Subcutaneous preadipocyte (primary cell): ENCODE results near the gene B3GNT8. TPM values are rescaled to one million over a fixed set of nuclear protein-coding genes. Genes with fewer than 3 reads are reported as not detected.

Source experiments
- small RNA-seq: library from RNA; depleted of rRNA; stranded (forward); fragments of <200 nt; gene quantifications from one replicate; pipeline ENCODE3, GENCODE V24; 2012
- total RNA-seq: library from RNA; depleted of rRNA; stranded (reverse); fragments of >200 nt; gene quantifications from 2 replicates; pipeline ENCODE4 v1.2.3, GENCODE V29; 2012

Gene B3GNT8
- 0.78 and 1.1 TPM in 2 replicates for total RNA-seq

GRCh38 chr19:41426952-41427646 lies at the start of gene B3GNT8:
TSS of gene B3GNT8 (minus strand) at chr19:41427374. CDS start at chr19:41426778, 596 bp downstream.

DNA sequence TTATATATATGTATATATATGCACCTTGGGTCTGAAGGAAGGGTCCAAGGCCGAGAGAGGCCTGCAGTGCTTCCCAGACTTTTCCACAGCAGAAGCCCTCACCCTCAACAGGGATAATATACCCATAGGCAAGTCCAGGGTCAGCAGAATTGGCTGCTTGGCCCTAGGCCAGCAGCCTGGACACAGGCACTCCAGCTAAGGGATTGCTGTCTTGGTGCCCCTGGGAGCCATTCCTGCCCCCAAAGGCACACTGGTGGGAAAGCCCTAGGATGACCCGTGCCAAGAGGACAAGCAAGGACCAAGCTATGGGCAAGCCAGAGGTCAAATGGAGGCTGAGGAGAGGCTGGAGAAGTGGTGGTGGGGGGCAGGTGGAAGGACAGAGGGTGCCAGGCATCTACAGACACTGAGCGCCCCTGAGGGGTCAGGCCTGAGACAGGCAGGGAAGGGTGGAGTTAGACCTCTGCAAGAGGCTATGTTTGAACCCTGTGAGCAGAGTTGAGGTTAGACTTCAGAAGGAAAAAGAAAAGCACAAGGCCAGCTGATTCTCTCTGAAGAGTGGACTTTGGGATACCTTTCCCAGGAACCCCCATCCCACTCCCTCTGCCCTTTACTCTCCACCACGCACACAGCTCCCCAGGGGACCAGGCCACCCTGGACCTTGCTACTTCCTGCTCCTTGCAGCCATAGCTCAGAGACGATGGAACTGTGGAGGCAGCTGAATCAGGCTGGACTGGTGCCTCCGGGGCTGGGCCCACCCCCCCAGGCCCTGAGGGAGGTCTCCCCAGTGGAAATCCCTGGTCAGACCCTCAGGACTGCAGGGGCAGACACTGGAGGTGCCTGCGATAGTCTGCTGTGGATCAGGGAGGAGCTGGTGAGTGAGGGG lies 15.5 kb upstream of the B3GNT8 start, which contains the start of gene ERICH4:
Gene ERICH4, plus strand, starts transcription at position 684 of the 883 bp plus-strand sequence. Its CDS starts 14 bp downstream, at position 698.

DNA sequence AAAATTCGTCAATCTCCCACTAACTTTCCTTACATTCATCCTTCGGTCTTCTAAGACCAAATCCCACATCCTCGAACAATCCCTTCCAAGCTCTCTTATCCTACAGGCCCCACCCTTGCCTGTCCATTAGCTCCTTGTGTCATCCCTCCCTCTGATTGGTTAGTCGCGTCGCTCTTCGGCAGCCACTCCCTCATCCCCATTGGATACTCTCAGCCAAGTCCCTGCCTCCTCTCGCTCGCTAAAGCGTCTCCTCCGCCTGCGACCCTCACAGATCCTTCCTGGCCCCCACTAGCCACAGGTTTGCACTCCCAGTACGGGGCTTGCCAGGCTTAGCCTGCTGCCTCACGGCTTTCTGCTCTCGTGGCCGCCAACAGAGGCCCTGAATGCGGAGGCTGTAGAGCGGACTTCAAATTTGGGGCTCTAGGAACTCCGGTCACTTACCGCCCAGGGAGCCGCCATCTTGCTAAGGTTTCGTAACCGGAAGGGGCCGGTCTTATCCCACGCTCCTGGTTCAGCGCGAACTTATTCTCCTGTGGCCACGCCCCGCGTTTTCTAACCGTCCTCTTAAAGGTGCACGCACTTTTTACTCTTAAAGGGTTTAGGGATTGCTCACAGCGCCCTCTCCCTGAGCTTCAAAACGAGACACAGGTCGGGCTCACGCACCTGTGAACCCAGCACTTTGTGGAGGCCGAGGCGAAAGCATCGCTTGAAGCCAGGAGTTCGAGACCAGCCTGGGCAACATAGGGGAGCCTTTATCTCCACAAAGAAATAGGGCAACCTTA lies 12.5 kb upstream of the B3GNT8 start, which contains the start of gene DMAC2:
Gene DMAC2, minus strand, starts transcription at position 472 of the 782 bp plus-strand sequence. Its CDS starts 13 bp downstream, at position 459.

GRCh38 chr19:41397086-41398049 lies 29.8 kb downstream of the B3GNT8 start, which contains the start of the genes BCKDHA and EXOSC5:
TSS of gene BCKDHA (plus strand) at chr19:41397818. CDS start at chr19:41397828, 10 bp downstream.
TSS of gene EXOSC5 (minus strand) at chr19:41397359. CDS start at chr19:41397328, 31 bp downstream.

DNA sequence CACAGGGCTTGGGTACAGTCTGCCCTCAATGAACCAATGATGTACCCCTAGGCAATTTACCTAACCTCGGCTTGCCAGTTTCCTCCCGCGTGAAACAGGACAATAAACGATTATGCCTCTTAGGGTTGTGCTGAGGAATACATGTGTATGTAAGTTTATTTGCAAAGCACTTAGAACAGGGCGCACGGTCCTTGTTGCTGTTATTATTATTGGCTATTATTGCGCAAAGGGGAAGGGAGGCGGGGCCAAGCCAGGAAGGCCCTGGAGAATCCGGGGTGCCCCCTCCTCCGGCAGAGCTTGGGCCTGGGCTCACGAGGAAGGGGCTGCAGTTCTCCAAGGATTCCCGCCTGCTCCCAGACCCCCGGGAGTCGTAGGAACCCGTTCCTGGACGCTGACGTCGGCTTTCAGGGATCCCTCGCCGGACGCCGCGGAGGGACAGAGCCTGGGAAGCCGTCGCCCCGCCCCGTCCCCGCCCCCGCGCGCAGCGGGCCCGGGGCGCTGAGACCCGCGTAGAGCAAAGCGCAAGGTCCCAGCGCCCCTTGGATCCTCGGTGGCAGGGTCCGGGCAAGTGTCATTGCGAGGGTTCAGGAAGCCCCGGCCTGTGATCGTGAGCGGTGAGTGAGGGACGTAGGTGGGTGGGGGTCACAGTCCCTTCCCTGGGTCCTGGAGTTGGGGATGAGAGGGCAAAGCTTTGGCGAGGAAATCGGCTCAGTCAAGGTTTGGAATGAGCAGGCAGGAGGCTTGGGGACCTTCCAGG lies 50.8 kb downstream of the B3GNT8 start, which contains the start of gene TMEM91:
Gene TMEM91, plus strand, starts transcription at position 293 of the 757 bp plus-strand sequence. CDS start 1,777 bp downstream, outside the sequence.

Small RNA genes lying within 50 kb of the gene (small RNA-seq; reads per million reads assigned to genes)
- gene RF00017: not detected

Other genes with a start within 250 kb of the B3GNT8 start
- under 0.01 and 0.20 TPM in 2 replicates for gene CYP2S1, start 234.2 kb downstream of the B3GNT8 start, total RNA-seq
- gene AXL, start 208.2 kb downstream of the B3GNT8 start, total RNA-seq: 157 and 435 TPM in 2 replicates
- 97.0 and 146 TPM in 2 replicates for gene HNRNPUL1, start 163.0 kb downstream of the B3GNT8 start, total RNA-seq
- 6.2 and 11.1 TPM in 2 replicates for gene CCDC97, start 117.2 kb downstream of the B3GNT8 start, total RNA-seq
- gene TGFB1, start 73.5 kb downstream of the B3GNT8 start, total RNA-seq: 9.6 and 14.7 TPM in 2 replicates
- 4.0 and 5.1 TPM in 2 replicates for gene B9D2, start 63.2 kb downstream of the B3GNT8 start, total RNA-seq
- 3.1 and 4.0 TPM in 2 replicates for gene TMEM91, start 50.8 kb downstream of the B3GNT8 start, total RNA-seq
- 23.3 and 32.0 TPM in 2 replicates for gene EXOSC5, start 30.0 kb downstream of the B3GNT8 start, total RNA-seq
- 35.6 and 37.9 TPM in 2 replicates for gene BCKDHA, start 29.6 kb downstream of the B3GNT8 start, total RNA-seq
- 35.4 and 39.7 TPM in 2 replicates for gene DMAC2, start 12.5 kb upstream of the B3GNT8 start, total RNA-seq
- gene ERICH4, start 15.8 kb upstream of the B3GNT8 start, total RNA-seq: not detected in 2 replicates
- not detected in 2 replicates for gene CEACAM21, start 148.8 kb upstream of the B3GNT8 start, total RNA-seq
- not detected in 2 replicates for gene CEACAM4, start 199.7 kb upstream of the B3GNT8 start, total RNA-seq